Liver (tissue), 3 donors: ENCODE data around the gene FGF21.

ENCODE experiments used
- GABPA ChIP-seq, 2 donors: IDR thresholded peaks in 1 of 2; conservative IDR thresholded peaks in 1 of 2; 2 replicates each; pipeline ENCODE4 v1.6.1; 2016; ENCODE audit warnings: antibody characterized with exemption in 2 of 2, mild to moderate bottlenecking in 1 of 2, moderate library complexity in 1 of 2
- TF ChIP-seq, protein P1 (sequence below): fragments of 150-350 bp; IDR thresholded peaks from 2 replicates; pipeline ENCODE4 v1.5.1; 2017; ENCODE audit warnings: improper control_type of control experiment, low read depth, low read length; ENCODE audit not compliant: missing input control
- TF ChIP-seq, protein P2 (sequence below): IDR thresholded peaks from 2 replicates; pipeline ENCODE4 v1.6.1; 2016; ENCODE audit warnings: antibody characterized with exemption
- TF ChIP-seq, protein P3 (sequence below): IDR thresholded peaks from 2 replicates; pipeline ENCODE4 v1.6.1; 2016; ENCODE audit warnings: antibody characterized with exemption
- donor health status: healthy.
- donor health status: healthy.

DNA sequence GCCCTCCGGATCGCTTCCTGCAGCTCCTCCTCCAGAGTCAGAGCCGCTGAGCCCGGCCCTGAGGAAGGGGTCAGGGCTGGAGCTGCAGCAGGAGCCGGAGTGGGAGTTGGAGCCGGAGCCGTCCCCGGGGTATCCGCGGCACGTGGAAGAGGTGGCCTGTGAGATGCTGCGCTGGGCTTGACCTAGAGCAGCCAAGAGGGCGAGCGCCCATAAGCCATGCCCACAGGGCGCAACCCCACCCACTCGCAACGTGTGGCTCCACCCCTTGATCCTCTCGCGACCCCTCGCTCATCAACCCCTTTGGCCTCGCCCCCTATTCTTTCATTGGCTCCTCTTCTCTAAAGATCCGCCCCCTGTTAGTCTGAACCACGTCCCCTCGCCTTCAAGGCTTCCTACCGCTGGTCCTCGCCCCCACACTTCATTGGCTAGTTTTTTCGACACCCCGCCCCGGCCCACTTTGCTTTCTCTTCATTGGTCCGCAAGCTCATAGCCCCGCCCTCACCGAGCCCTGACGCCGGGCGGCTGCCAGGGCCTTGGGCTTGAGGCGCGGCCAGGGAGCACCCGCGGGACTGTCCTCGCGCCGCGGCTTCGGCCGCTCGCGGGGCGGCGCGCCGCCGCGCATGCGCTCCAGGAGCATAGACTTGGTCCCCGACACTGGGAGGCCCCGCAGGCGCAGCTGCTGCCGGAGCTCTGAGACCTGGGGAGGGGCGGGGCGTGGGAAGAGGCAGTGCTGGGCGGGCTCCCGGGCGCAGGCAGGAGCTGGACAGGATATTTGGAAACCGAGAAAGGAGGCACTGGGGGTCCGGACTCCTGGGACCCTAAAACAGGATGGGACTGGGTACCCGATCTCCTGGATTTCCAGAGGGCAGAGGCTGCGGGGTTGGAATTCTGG lies 41.2 kb upstream of the FGF21 start:
- TF ChIP-seq, protein P1, sequence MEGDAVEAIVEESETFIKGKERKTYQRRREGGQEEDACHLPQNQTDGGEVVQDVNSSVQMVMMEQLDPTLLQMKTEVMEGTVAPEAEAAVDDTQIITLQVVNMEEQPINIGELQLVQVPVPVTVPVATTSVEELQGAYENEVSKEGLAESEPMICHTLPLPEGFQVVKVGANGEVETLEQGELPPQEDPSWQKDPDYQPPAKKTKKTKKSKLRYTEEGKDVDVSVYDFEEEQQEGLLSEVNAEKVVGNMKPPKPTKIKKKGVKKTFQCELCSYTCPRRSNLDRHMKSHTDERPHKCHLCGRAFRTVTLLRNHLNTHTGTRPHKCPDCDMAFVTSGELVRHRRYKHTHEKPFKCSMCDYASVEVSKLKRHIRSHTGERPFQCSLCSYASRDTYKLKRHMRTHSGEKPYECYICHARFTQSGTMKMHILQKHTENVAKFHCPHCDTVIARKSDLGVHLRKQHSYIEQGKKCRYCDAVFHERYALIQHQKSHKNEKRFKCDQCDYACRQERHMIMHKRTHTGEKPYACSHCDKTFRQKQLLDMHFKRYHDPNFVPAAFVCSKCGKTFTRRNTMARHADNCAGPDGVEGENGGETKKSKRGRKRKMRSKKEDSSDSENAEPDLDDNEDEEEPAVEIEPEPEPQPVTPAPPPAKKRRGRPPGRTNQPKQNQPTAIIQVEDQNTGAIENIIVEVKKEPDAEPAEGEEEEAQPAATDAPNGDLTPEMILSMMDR = no peak
- TF ChIP-seq, protein P2, sequence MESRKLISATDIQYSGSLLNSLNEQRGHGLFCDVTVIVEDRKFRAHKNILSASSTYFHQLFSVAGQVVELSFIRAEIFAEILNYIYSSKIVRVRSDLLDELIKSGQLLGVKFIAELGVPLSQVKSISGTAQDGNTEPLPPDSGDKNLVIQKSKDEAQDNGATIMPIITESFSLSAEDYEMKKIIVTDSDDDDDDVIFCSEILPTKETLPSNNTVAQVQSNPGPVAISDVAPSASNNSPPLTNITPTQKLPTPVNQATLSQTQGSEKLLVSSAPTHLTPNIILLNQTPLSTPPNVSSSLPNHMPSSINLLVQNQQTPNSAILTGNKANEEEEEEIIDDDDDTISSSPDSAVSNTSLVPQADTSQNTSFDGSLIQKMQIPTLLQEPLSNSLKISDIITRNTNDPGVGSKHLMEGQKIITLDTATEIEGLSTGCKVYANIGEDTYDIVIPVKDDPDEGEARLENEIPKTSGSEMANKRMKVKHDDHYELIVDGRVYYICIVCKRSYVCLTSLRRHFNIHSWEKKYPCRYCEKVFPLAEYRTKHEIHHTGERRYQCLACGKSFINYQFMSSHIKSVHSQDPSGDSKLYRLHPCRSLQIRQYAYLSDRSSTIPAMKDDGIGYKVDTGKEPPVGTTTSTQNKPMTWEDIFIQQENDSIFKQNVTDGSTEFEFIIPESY = peak; percentile 39
- TF ChIP-seq GABPA (IDR thresholded peaks at IDR 0.05 in 1 of 2, conservative IDR thresholded peaks at IDR 0.05 in 1 of 2) = peak in 1 of 2 donors; percentile 56
- TF ChIP-seq, protein P3, sequence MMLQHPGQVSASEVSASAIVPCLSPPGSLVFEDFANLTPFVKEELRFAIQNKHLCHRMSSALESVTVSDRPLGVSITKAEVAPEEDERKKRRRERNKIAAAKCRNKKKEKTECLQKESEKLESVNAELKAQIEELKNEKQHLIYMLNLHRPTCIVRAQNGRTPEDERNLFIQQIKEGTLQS = no peak
